Gastrocnemius medialis (tissue), 4 donors: ENCODE data around the gene DNAJC15.

Experiments used
- POLR2A ChIP-seq, 2 donors: fragments of 450-650 bp; IDR thresholded peaks; one replicate each; pipeline ENCODE4 v1.6.1; 2017; ENCODE audit warnings: antibody characterized with exemption in 2 of 2, mild to moderate bottlenecking in 2 of 2, moderate library complexity in 2 of 2
- TF ChIP-seq, protein P1 (sequence below), 5 experiments: fragments of 450-650 bp in 3 of 5; fragments of 200-600 bp in 2 of 5; sonication (generic) in 2 of 5; IDR thresholded peaks in 4 of 5; conservative IDR thresholded peaks in 1 of 5; 1 replicate in 4 of 5; 2 replicates in 1 of 5; pipeline ENCODE4 v1.5.1; 2016 to 2019; ENCODE audit warnings: antibody characterized with exemption in 5 of 5, mild to moderate bottlenecking in 3 of 5, moderate library complexity in 3 of 5

GRCh38 chr13:42976066-42976465, 47.3 kb upstream of the DNAJC15 start:
- no peak for TF ChIP-seq POLR2A (IDR thresholded peaks at IDR 0.05)
- TF ChIP-seq, protein P1, sequence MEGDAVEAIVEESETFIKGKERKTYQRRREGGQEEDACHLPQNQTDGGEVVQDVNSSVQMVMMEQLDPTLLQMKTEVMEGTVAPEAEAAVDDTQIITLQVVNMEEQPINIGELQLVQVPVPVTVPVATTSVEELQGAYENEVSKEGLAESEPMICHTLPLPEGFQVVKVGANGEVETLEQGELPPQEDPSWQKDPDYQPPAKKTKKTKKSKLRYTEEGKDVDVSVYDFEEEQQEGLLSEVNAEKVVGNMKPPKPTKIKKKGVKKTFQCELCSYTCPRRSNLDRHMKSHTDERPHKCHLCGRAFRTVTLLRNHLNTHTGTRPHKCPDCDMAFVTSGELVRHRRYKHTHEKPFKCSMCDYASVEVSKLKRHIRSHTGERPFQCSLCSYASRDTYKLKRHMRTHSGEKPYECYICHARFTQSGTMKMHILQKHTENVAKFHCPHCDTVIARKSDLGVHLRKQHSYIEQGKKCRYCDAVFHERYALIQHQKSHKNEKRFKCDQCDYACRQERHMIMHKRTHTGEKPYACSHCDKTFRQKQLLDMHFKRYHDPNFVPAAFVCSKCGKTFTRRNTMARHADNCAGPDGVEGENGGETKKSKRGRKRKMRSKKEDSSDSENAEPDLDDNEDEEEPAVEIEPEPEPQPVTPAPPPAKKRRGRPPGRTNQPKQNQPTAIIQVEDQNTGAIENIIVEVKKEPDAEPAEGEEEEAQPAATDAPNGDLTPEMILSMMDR (IDR thresholded peaks at IDR 0.05 in 4 of 5, conservative IDR thresholded peaks at IDR 0.05 in 1 of 5) = no peak
